ENCODE results near the gene PHF24.
"Not testable (repeated sequence)": the region's sequence is repeated elsewhere in the genome, so short reads cannot be mapped to it uniquely, and the experiment has no call there.

The PHF24 gene

DNA sequence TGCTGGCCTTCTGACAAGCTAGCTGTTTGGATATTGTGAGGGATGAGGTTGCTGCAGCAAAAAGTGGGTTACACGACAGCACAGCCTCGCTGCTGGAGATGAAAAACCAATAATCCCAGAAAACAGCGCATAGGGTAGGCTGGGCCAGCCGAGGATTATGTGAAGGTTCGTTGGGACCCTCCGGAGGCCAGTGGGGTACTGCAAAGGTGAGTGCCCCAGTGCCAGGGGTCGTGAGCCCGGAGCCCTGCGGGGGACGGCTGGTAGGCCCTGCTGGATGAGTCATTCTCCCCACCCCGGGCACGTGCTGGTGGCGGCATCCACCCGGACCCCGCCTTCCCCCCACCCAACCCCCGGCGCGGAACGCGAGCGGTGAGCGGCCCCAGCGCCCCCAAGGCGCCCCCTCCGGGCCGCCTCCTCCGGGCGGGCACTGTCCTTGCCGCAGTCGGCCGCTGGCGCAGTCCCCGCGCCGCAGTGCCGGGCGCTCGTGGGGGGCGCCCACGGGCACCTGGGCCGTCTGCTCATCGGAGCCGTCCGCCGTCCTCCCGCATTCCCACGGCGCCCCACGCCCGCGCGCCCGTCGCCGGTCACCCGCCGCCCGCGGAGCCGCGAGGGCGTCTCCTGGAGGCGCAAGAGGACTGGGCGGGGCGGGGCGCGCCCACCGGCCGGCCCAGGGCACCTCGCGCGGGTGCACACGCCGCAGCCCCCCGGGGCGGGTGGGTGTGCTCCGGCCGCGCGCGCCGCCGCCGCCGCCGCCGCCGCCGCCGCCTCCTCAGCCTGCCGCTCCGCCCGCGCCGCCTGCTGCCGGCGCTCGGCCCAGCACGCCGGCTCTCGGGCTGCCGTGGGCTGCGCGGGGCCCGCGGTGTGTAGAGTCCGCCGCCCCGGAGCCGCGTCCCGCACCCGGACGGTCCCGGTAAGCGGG is at the start of gene PHF24:
PHF24 (plus strand) TSS at position 794 of the 919 bp plus-strand sequence. CDS start 13,014 bp downstream, outside the sequence.
- no peak within 1 kb of the TSS for H3K4me3 ChIP-seq (ENCODE audit: low read length)
- peaks cover 17% of the 10 kb centered on the region for H3K4me1 ChIP-seq (ENCODE audit: control insufficient read depth, insufficient read depth, low read length)
- H3K9ac ChIP-seq (ENCODE audit: low read length) = no peak within 1 kb of the TSS
- H3K36me3 ChIP-seq (ENCODE audit: control insufficient read depth, insufficient read depth, low read length) = no peaks in the 10 kb centered on the region
- H3K27me3 ChIP-seq (ENCODE audit: control insufficient read depth, insufficient read depth, low read length) = peaks cover 52% of the 10 kb centered on the region
- no peaks in the 10 kb centered on the region for H3K9me3 ChIP-seq (ENCODE audit: control insufficient read depth, low read length)

DNA sequence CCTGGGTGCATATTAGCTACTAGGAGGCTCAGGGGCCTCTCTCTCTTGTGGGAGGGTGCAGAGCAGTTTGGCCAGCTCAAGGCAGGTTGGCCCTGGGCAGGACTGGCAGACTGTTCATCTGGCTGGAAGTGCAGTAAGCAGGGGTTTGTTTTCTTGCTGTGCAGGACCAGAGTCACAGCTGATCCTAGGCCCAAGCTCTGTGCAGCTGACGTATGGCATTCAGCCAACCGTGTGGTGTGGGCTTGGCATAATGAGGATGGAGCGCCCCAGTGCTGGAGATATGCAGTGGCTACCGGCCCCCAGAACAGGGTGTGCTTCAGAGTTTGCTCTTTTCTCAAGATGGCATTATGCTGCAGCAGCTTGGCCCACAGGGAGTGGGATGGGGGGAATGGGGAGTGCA is 31.0 kb upstream of the PHF24 start:
- no peaks in the 10 kb centered on the region for H3K4me1 ChIP-seq (ENCODE audit: control insufficient read depth, insufficient read depth, low read length)
- no peaks in the 10 kb centered on the region for H3K36me3 ChIP-seq (ENCODE audit: control insufficient read depth, insufficient read depth, low read length)
- no peak overlapping the region for H3K4me3 ChIP-seq (ENCODE audit: low read length)
- H3K9me3 ChIP-seq (ENCODE audit: control insufficient read depth, low read length) = no peaks in the 10 kb centered on the region
- no peak overlapping the region for H3K9ac ChIP-seq (ENCODE audit: low read length)
- peaks cover 16% of the 10 kb centered on the region for H3K27me3 ChIP-seq (ENCODE audit: control insufficient read depth, insufficient read depth, low read length)

DNA sequence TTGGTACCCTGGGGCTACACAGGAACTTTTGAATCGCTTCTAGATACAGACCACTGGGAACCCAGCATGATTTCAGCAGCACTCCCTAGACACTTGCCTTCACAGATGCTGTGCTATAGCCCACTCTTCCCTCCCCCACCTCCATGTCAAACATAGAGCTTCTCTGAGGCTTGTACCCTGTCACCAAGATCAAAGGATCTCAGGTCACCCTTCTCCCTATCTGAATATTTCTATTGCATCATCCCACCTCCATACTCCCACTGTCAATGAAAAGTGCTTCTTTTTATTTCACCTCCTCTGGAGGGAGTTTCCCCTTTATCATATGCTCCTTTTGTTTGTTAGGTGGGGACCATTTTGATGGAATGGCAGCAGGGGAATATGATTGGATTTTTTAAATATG is 29.2 kb upstream of the PHF24 start:
- no peak overlapping the region for H3K9ac ChIP-seq (ENCODE audit: low read length)
- peaks cover 18% of the 10 kb centered on the region for H3K27me3 ChIP-seq (ENCODE audit: control insufficient read depth, insufficient read depth, low read length)
- no peaks in the 10 kb centered on the region for H3K4me1 ChIP-seq (ENCODE audit: control insufficient read depth, insufficient read depth, low read length)
- H3K36me3 ChIP-seq (ENCODE audit: control insufficient read depth, insufficient read depth, low read length) = no peaks in the 10 kb centered on the region
- no peak overlapping the region for H3K4me3 ChIP-seq (ENCODE audit: low read length)
- no peaks in the 10 kb centered on the region for H3K9me3 ChIP-seq (ENCODE audit: control insufficient read depth, low read length)

DNA sequence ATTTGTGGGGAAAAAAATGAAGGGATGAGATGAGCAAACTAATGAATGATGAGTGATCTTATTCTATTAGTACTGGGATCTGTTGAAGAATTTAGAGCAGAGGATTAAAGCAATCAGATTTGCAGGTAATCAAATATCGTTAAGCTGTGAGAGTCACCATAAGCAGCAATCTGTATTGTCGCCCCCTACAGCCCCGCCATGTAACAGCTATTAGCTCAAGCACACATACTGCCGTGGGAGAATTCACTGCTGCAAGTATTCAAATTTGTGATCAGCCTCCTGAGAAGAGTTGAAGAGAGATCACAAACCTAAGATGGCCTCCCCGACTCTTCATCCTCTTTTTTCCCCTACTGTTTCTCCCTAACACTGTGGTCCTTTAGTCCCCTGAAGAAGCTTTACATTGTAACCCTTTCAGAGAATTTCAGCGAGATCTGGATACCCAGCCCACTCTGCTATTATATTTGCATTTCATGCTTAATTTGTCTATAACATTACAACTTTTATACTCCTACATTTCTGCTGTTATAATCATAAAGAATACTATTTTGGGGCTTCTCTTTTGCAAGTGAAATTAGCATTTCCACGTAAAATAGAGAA is 28.5 kb upstream of the PHF24 start:
- H3K4me3 ChIP-seq (ENCODE audit: low read length) = no peak overlapping the region
- no peaks in the 10 kb centered on the region for H3K4me1 ChIP-seq (ENCODE audit: control insufficient read depth, insufficient read depth, low read length)
- no peak overlapping the region for H3K9ac ChIP-seq (ENCODE audit: low read length)
- no peaks in the 10 kb centered on the region for H3K9me3 ChIP-seq (ENCODE audit: control insufficient read depth, low read length)
- H3K36me3 ChIP-seq (ENCODE audit: control insufficient read depth, insufficient read depth, low read length) = no peaks in the 10 kb centered on the region
- H3K27me3 ChIP-seq (ENCODE audit: control insufficient read depth, insufficient read depth, low read length) = peaks cover 21% of the 10 kb centered on the region

DNA sequence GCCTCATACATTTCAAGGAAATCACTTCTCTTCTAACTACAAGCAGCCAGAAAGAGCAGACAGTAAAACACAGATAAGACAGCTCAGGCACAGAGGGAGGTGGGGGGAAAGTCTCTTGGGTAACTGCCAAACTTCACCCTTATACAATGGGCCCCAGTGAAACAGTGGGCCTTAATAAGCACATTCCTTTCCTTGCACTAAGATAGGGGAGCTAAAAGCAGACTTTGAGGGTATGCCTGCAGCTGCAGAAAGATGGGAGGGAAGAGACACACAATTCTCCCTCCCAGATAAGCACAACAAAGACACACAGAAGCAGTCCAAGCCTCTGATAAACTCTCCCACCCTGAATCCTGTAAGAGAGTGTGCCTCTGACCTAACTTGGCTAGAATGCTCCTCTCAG is 18.1 kb upstream of the PHF24 start:
- not testable (repeated sequence) for H3K9me3 ChIP-seq (ENCODE audit: control insufficient read depth, low read length); H3K4me3 ChIP-seq (ENCODE audit: low read length); H3K4me1 ChIP-seq (ENCODE audit: control insufficient read depth, insufficient read depth, low read length); H3K9ac ChIP-seq (ENCODE audit: low read length); H3K27me3 ChIP-seq (ENCODE audit: control insufficient read depth, insufficient read depth, low read length); H3K36me3 ChIP-seq (ENCODE audit: control insufficient read depth, insufficient read depth, low read length)

DNA sequence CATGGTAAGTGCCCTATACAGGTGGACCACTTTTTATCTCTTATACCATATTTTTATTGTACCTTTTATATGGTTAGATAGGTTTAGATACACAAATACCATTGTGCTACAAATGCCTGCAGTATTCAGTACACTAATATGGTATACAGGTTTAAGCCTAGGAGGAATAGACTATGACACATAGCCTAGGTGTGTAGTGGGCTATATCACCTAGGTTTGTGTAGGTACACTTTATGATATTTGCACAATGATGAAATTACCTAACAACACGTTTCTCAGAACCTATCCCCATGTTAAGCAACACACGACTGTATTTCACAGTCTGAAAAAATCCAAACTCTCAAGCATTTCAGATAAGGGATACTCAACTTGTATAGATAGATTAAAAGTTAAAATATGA is 9.6 kb upstream of the PHF24 start:
- Histone ChIP-seq H3K36me3 (ENCODE audit: control insufficient read depth, insufficient read depth, low read length) (no peaks in the 10 kb centered on the region), H3K4me3 (ENCODE audit: low read length) (no peak overlapping the region), H3K27me3 (ENCODE audit: control insufficient read depth, insufficient read depth, low read length) (peaks cover 6% of the 10 kb centered on the region), H3K9ac (ENCODE audit: low read length) (no peak overlapping the region), H3K9me3 (ENCODE audit: control insufficient read depth, low read length) (no peaks in the 10 kb centered on the region), H3K4me1 (ENCODE audit: control insufficient read depth, insufficient read depth, low read length) (no peaks in the 10 kb centered on the region)

DNA sequence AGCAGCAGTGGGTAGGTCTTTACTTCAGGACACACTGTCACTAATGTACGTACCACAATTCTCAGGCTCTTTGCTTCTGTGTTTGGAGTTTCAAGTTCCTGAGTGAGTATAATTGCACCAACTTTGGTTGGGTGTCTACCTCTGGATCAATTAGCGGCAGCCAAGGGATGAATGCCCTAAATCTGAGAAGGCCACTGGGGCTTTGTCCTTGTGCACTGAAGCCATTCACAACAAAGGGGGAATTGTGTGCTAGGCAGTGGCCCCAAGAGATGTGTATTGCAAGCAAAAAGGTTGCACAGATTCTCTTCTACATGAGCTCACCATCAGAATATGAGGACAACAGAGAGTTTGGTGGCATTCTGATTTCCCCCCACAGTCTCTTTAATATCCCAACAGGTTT is 3.9 kb upstream of the PHF24 start:
- no peak overlapping the region for H3K4me3 ChIP-seq (ENCODE audit: low read length)
- H3K9me3 ChIP-seq (ENCODE audit: control insufficient read depth, low read length) = no peaks in the 10 kb centered on the region
- no peaks in the 10 kb centered on the region for H3K36me3 ChIP-seq (ENCODE audit: control insufficient read depth, insufficient read depth, low read length)
- peaks cover 3% of the 10 kb centered on the region for H3K4me1 ChIP-seq (ENCODE audit: control insufficient read depth, insufficient read depth, low read length)
- no peak overlapping the region for H3K9ac ChIP-seq (ENCODE audit: low read length)
- H3K27me3 ChIP-seq (ENCODE audit: control insufficient read depth, insufficient read depth, low read length) = peaks cover 28% of the 10 kb centered on the region

DNA sequence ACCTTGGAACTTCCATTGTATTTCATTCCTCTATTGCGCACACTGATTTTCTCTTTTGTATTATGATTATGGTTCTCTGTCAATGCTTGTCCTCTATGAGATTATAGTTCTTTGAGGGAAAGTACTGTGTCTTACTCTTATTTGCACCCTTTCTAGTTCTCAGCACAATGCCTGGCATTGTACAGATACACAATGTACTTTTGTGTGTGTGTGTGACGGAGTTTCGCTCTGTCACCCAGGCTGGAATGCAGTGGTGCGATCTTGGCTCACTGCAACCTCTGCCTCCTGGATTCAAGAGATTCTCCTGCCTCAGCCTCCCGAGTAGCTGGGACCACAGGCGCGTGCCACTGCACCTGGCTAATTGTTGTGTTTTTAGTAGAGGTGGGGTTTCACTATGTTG is 2.0 kb upstream of the PHF24 start:
- not testable (repeated sequence) for H3K4me3 ChIP-seq (ENCODE audit: low read length); H3K36me3 ChIP-seq (ENCODE audit: control insufficient read depth, insufficient read depth, low read length); H3K9me3 ChIP-seq (ENCODE audit: control insufficient read depth, low read length); H3K4me1 ChIP-seq (ENCODE audit: control insufficient read depth, insufficient read depth, low read length); H3K9ac ChIP-seq (ENCODE audit: low read length)
- H3K27me3 ChIP-seq (ENCODE audit: control insufficient read depth, insufficient read depth, low read length) = peaks cover 46% of the 10 kb centered on the region

DNA sequence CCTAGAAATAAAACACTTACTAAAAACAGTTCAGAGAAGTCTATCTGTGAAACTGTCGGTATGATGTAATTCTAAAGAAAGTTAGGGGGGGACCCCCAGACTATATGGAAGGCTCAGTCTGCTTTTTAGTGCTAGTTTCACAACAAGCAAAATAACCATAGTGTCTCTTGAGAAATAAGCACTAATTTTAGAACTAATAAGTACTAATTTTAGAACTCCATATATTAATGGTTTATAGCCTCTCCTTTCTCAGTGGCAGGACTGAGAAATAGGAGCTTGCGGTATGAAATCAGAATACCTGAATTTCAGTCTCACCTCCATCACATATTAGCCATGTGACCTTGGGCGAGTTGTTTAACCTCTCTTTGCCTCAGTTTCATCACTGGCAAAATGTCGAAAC is 1.4 kb upstream of the PHF24 start:
- no peak overlapping the region for H3K9ac ChIP-seq (ENCODE audit: low read length)
- no peak overlapping the region for H3K4me3 ChIP-seq (ENCODE audit: low read length)
- H3K4me1 ChIP-seq (ENCODE audit: control insufficient read depth, insufficient read depth, low read length) = peaks cover 6% of the 10 kb centered on the region
- no peaks in the 10 kb centered on the region for H3K36me3 ChIP-seq (ENCODE audit: control insufficient read depth, insufficient read depth, low read length)
- peaks cover 47% of the 10 kb centered on the region for H3K27me3 ChIP-seq (ENCODE audit: control insufficient read depth, insufficient read depth, low read length)
- no peaks in the 10 kb centered on the region for H3K9me3 ChIP-seq (ENCODE audit: control insufficient read depth, low read length)

DNA sequence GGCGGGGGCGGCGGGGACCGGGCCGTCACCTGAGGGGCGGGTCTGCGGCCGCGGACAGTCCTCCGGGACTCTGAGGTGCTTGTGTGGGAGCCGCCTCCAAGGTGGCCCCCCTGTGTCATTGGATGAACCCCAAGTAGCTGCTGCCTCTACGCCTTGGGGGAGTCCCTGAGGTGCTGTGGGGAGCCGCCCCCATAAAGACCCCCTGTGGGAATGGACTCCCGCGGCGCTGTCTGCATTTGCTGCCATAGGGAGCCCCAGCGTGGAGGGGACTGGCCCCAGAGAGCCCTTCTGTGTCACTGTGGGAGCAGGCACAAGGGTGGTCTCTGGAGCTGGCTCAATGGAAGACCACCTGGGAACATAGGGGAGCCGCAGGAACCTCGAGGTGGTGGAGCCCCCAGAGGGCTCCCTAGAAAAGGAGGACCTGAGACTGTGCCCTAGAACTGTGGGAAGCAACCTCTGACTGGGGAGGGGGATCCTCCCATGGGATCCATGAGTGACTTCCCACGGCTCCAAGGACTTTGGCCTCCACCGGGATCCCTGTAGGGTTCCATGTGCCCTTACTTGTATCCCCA is 412 bp downstream of the PHF24 start:
- no peaks in the 10 kb centered on the region for H3K36me3 ChIP-seq (ENCODE audit: control insufficient read depth, insufficient read depth, low read length)
- H3K4me3 ChIP-seq (ENCODE audit: low read length) = no peak overlapping the region
- peaks cover 17% of the 10 kb centered on the region for H3K4me1 ChIP-seq (ENCODE audit: control insufficient read depth, insufficient read depth, low read length)
- no peak overlapping the region for H3K9ac ChIP-seq (ENCODE audit: low read length)
- no peaks in the 10 kb centered on the region for H3K9me3 ChIP-seq (ENCODE audit: control insufficient read depth, low read length)
- peaks cover 56% of the 10 kb centered on the region for H3K27me3 ChIP-seq (ENCODE audit: control insufficient read depth, insufficient read depth, low read length)

DNA sequence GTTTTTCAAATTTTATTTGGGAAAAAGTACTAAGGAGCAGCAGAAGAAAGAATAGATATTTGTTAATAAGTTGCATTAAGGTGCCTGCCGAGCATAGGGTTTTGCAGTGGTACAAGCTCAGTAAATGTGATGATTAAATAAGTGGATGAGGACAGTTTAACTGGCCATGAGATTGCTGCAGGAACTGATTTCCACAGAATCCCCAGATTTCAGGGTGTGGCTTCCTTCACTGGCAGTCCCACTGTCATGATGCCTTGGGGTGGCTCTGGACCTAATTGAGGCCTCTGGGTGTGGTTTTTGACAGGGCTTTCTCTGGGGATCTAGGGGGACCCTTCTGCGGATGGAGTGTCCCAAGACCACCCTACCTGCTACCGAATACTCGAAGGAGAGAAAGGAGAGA is 1.4 kb downstream of the PHF24 start:
- H3K27me3 ChIP-seq (ENCODE audit: control insufficient read depth, insufficient read depth, low read length) = peaks cover 59% of the 10 kb centered on the region
- no peak overlapping the region for H3K4me3 ChIP-seq (ENCODE audit: low read length)
- H3K9ac ChIP-seq (ENCODE audit: low read length) = no peak overlapping the region
- H3K9me3 ChIP-seq (ENCODE audit: control insufficient read depth, low read length) = no peaks in the 10 kb centered on the region
- H3K36me3 ChIP-seq (ENCODE audit: control insufficient read depth, insufficient read depth, low read length) = no peaks in the 10 kb centered on the region
- peaks cover 17% of the 10 kb centered on the region for H3K4me1 ChIP-seq (ENCODE audit: control insufficient read depth, insufficient read depth, low read length)
